Measurements from ENCODE around the gene TUT4.

The TUT4 gene

GRCh38 chr1:52571783-52572182 lies 18.9 kb upstream of the TUT4 start:
- Histone ChIP-seq H3K27me3 (ENCODE audit: low read length) (no peaks in the 10 kb centered on the region), H3F3A (ENCODE audit: insufficient read depth) (no peaks in the 10 kb centered on the region), H3K9me3 (ENCODE audit: insufficient read depth, low read length) (no peaks in the 10 kb centered on the region), H3K27ac (ENCODE audit: low read depth, low read length) (no peak overlapping the region), H3K36me3 (ENCODE audit: low read length) (no peaks in the 10 kb centered on the region), H3K4me2 (ENCODE audit: low read depth, low read length, poor library complexity, severe bottlenecking) (no peak overlapping the region), H3K4me3 (ENCODE audit: insufficient read depth, low read length, poor library complexity, severe bottlenecking) (no peak overlapping the region), H3K9me2 (replicated peaks; ENCODE audit: insufficient read depth, low read length) (no peaks in the 10 kb centered on the region), H3K9ac (ENCODE audit: low read length) (no peak overlapping the region), H2AFZ (ENCODE audit: low read depth, low read length, severe bottlenecking) (no peak overlapping the region), H4K20me1 (ENCODE audit: low read depth, low read length) (no peaks in the 10 kb centered on the region), H3K79me2 (ENCODE audit: insufficient read depth, low read length) (no peaks in the 10 kb centered on the region)
- TF ChIP-seq CTCF (IDR thresholded peaks at IDR 0.05; ENCODE audit: insufficient read depth, low read length, poor library complexity, severe bottlenecking), result no peak

GRCh38 chr1:52569449-52570210 lies 16.7 kb upstream of the TUT4 start:
- H3K9me2 ChIP-seq (replicated peaks; ENCODE audit: insufficient read depth, low read length), result no peaks in the 10 kb centered on the region
- no peaks in the 10 kb centered on the region for H3K9me3 ChIP-seq (ENCODE audit: insufficient read depth, low read length)
- H3K79me2 ChIP-seq (ENCODE audit: insufficient read depth, low read length), result no peaks in the 10 kb centered on the region
- H2AFZ ChIP-seq (ENCODE audit: low read depth, low read length, severe bottlenecking), result no peak overlapping the region
- H3K4me2 ChIP-seq (ENCODE audit: low read depth, low read length, poor library complexity, severe bottlenecking), result no peak overlapping the region
- no peak overlapping the region for H3K4me3 ChIP-seq (ENCODE audit: insufficient read depth, low read length, poor library complexity, severe bottlenecking)
- no peaks in the 10 kb centered on the region for H4K20me1 ChIP-seq (ENCODE audit: low read depth, low read length)
- no peaks in the 10 kb centered on the region for H3K36me3 ChIP-seq (ENCODE audit: low read length)
- H3K27ac ChIP-seq (ENCODE audit: low read depth, low read length), result no peak overlapping the region
- TF ChIP-seq CTCF (IDR thresholded peaks at IDR 0.05; ENCODE audit: insufficient read depth, low read length, poor library complexity, severe bottlenecking) (no peak), EZH2phosphoT487 (conservative IDR thresholded peaks at IDR 0.05; ENCODE audit: low read length) (no peak)
- no peaks in the 10 kb centered on the region for H3F3A ChIP-seq (ENCODE audit: insufficient read depth)
- H3K9ac ChIP-seq (ENCODE audit: low read length), result no peak overlapping the region
- no peaks in the 10 kb centered on the region for H3K27me3 ChIP-seq (ENCODE audit: low read length)

DNA sequence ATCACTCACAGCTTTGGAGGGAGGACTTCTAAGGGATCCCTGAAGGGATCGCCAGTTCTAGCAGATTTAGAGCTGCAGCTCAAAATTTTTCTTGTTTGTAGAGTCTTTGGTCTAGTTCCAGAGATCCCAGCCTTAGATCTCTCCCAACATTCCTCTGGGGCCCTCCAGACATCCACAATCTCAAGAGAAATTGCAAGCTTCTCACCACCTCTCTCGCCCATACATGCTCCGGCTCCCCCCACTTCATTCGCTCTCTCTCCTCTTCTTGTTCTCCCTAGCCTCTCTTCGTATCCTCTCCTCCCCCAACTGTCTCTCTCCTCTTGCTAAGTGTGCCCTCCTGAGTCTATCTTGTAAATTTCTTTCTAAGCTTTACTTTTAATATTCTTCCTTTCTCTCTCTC lies 15.1 kb upstream of the TUT4 start:
- Histone ChIP-seq H3K4me2 (ENCODE audit: low read depth, low read length, poor library complexity, severe bottlenecking) (no peak overlapping the region), H3K27me3 (ENCODE audit: low read length) (no peaks in the 10 kb centered on the region), H3K4me3 (ENCODE audit: insufficient read depth, low read length, poor library complexity, severe bottlenecking) (no peak overlapping the region), H3K9ac (ENCODE audit: low read length) (no peak overlapping the region), H3K9me2 (replicated peaks; ENCODE audit: insufficient read depth, low read length) (no peaks in the 10 kb centered on the region), H3K9me3 (ENCODE audit: insufficient read depth, low read length) (no peaks in the 10 kb centered on the region), H4K20me1 (ENCODE audit: low read depth, low read length) (no peaks in the 10 kb centered on the region), H3K27ac (ENCODE audit: low read depth, low read length) (no peak overlapping the region), H2AFZ (ENCODE audit: low read depth, low read length, severe bottlenecking) (no peak overlapping the region), H3K36me3 (ENCODE audit: low read length) (no peaks in the 10 kb centered on the region), H3K79me2 (ENCODE audit: insufficient read depth, low read length) (no peaks in the 10 kb centered on the region), H3F3A (ENCODE audit: insufficient read depth) (no peaks in the 10 kb centered on the region)
- TF ChIP-seq CTCF (IDR thresholded peaks at IDR 0.05; ENCODE audit: insufficient read depth, low read length, poor library complexity, severe bottlenecking), result no peak
- no peak for TF ChIP-seq EZH2phosphoT487 (conservative IDR thresholded peaks at IDR 0.05; ENCODE audit: low read length)

All from SU-DHL-6 (cell line).